Adrenal gland (tissue), 5 donors: ENCODE results near the gene TSPAN9.

Source experiments
- POLR2A ChIP-seq, 2 donors: fragments of 450-650 bp; IDR thresholded peaks; one replicate each; pipeline ENCODE4 v1.6.1; 2017; ENCODE audit warnings: antibody characterized with exemption in 2 of 2, mild to moderate bottlenecking in 2 of 2, moderate library complexity in 1 of 2
- TF ChIP-seq, protein P1 (sequence below), 6 experiments: fragments of 450-650 bp in 4 of 6; fragments of 200-600 bp in 2 of 6; sonication (generic) in 1 of 6; IDR thresholded peaks; 1 replicate in 5 of 6; 2 replicates in 1 of 6; pipeline versions ENCODE4 v1.5.1 to v1.8.0; 2016 to 2021; ENCODE audit warnings: antibody characterized with exemption in 6 of 6, mild to moderate bottlenecking in 2 of 6, moderate library complexity in 1 of 6
- donor health status: DM: no; HTN: no; CAD: no.

DNA sequence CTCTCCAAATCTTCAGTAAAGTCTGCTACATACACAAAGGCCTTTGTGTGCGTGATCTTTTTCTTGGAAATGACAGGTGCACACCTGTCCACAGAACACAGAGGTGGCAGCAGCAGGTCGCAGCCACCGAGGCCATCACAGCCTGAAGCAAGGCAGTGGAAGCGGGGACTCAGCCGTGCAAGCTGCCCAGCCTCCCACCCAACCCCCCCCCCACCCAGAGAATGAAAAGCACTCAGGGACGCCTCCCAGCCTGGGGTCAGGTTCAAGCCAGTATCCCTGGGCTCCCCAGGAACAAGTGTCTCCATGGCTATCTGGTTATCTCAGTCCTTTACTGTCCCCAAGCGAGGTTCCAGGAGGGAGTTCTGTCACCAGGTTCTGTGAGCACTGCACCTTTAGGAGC lies 31.2 kb upstream of the TSPAN9 start:
- TF ChIP-seq, protein P1, sequence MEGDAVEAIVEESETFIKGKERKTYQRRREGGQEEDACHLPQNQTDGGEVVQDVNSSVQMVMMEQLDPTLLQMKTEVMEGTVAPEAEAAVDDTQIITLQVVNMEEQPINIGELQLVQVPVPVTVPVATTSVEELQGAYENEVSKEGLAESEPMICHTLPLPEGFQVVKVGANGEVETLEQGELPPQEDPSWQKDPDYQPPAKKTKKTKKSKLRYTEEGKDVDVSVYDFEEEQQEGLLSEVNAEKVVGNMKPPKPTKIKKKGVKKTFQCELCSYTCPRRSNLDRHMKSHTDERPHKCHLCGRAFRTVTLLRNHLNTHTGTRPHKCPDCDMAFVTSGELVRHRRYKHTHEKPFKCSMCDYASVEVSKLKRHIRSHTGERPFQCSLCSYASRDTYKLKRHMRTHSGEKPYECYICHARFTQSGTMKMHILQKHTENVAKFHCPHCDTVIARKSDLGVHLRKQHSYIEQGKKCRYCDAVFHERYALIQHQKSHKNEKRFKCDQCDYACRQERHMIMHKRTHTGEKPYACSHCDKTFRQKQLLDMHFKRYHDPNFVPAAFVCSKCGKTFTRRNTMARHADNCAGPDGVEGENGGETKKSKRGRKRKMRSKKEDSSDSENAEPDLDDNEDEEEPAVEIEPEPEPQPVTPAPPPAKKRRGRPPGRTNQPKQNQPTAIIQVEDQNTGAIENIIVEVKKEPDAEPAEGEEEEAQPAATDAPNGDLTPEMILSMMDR (IDR thresholded peaks at IDR 0.05) = no peak
- TF ChIP-seq POLR2A (IDR thresholded peaks at IDR 0.05) = no peak
